ENCODE data around the gene LSAMP. TPM values are rescaled to one million over a fixed set of nuclear protein-coding genes. Genes with fewer than 3 reads are reported as not detected.

LSAMP gene
- total RNA-seq, 4 donors from 2014 or later: 1.3 to 8.3 (median 1.8) TPM

- no peaks in the 10 kb centered on the region for H3K36me3 ChIP-seq
- H3K9me3 ChIP-seq: no peaks in the 10 kb centered on the region
- H3K27me3 ChIP-seq: no peaks in the 10 kb centered on the region
- DNase-seq: no peak
- H3K4me3 ChIP-seq: no peak overlapping the region
- TF ChIP-seq POLR2A (IDR thresholded peaks at IDR 0.05): no peak
- no peak overlapping the region for H3K27ac ChIP-seq
- no peaks in the 10 kb centered on the region for H3K4me1 ChIP-seq
Observed at GRCh38 chr3:116161575-116162525, 283.4 kb downstream of the LSAMP start.

GRCh38 chr3:116160594-116160993 lies 284.7 kb downstream of the LSAMP start:
- Histone ChIP-seq H3K27ac (no peak overlapping the region), H3K27me3 (no peaks in the 10 kb centered on the region), H3K4me1 (no peaks in the 10 kb centered on the region), H3K36me3 (no peaks in the 10 kb centered on the region), H3K4me3 (no peak overlapping the region), H3K9me3 (no peaks in the 10 kb centered on the region)
- no peak for TF ChIP-seq POLR2A (IDR thresholded peaks at IDR 0.05)
- TF ChIP-seq CTCF (IDR thresholded peaks at IDR 0.05): no peak
- no peak for DNase-seq

- Histone ChIP-seq H3K27ac (no peak overlapping the region), H3K36me3 (no peaks in the 10 kb centered on the region), H3K27me3 (no peaks in the 10 kb centered on the region), H3K9me3 (no peaks in the 10 kb centered on the region), H3K4me1 (no peaks in the 10 kb centered on the region), H3K4me3 (no peak overlapping the region)
- no peak for TF ChIP-seq CTCF (IDR thresholded peaks at IDR 0.05)
- DNase-seq: no peak
Observed at GRCh38 chr3:116155841-116156240, 289.4 kb downstream of the LSAMP start.

- Histone ChIP-seq H3K36me3 (no peaks in the 10 kb centered on the region), H3K27ac (no peak overlapping the region), H3K4me1 (no peaks in the 10 kb centered on the region), H3K4me3 (no peak overlapping the region), H3K27me3 (no peaks in the 10 kb centered on the region), H3K9me3 (no peaks in the 10 kb centered on the region)
- TF ChIP-seq CTCF (IDR thresholded peaks at IDR 0.05) (no peak), POLR2A (IDR thresholded peaks at IDR 0.05) (no peak)
- DNase-seq: no peak
Observed at GRCh38 chr3:116154389-116154788, 290.9 kb downstream of the LSAMP start.

GRCh38 chr3:116153174-116153573 lies 292.1 kb downstream of the LSAMP start:
- TF ChIP-seq CTCF (IDR thresholded peaks at IDR 0.05) (no peak), POLR2A (IDR thresholded peaks at IDR 0.05) (no peak)
- no peak overlapping the region for H3K27ac ChIP-seq
- no peaks in the 10 kb centered on the region for H3K9me3 ChIP-seq
- DNase-seq: no peak
- H3K4me1 ChIP-seq: no peaks in the 10 kb centered on the region
- no peaks in the 10 kb centered on the region for H3K27me3 ChIP-seq
- H3K36me3 ChIP-seq: no peaks in the 10 kb centered on the region
- no peak overlapping the region for H3K4me3 ChIP-seq

- Histone ChIP-seq H3K27me3 (no peaks in the 10 kb centered on the region), H3K4me3 (no peak overlapping the region), H3K27ac (no peak overlapping the region), H3K36me3 (no peaks in the 10 kb centered on the region), H3K4me1 (no peaks in the 10 kb centered on the region), H3K9me3 (no peaks in the 10 kb centered on the region)
- no peak for TF ChIP-seq POLR2A (IDR thresholded peaks at IDR 0.05)
- no peak for TF ChIP-seq CTCF (IDR thresholded peaks at IDR 0.05)
- DNase-seq: no peak
Observed at GRCh38 chr3:116150655-116151167, 294.6 kb downstream of the LSAMP start.
